Activated T-cell treated with anti-CD3 and anti-CD28 coated beads, Interleukin-2, amount 50 U/mL, for 48 hours (primary cell): ENCODE measurements around the gene WNT9B.
A peak's percentile ranks its signal among the peaks of the same experiment; 100 is the strongest.
"Not testable (repeated sequence)": the region's sequence is repeated elsewhere in the genome, so short reads cannot be mapped to it uniquely, and the experiment has no call there.

ENCODE experiments used
- DNase-seq, 2 experiments: peaks; one replicate each; pipeline ENCODE4 v3.0.0-alpha.2; 2020

WNT9B gene

GRCh38 chr17:46916623-46917022 lies 65.2 kb downstream of the WNT9B start:
- no peak for DNase-seq

GRCh38 chr17:46917041-46917440 lies 65.7 kb downstream of the WNT9B start:
- DNase-seq: no peak

GRCh38 chr17:46917516-46917915 lies 66.1 kb downstream of the WNT9B start:
- DNase-seq: no peak

GRCh38 chr17:46921962-46922361 lies 70.6 kb downstream of the WNT9B start:
- not testable (repeated sequence) for DNase-seq

DNA sequence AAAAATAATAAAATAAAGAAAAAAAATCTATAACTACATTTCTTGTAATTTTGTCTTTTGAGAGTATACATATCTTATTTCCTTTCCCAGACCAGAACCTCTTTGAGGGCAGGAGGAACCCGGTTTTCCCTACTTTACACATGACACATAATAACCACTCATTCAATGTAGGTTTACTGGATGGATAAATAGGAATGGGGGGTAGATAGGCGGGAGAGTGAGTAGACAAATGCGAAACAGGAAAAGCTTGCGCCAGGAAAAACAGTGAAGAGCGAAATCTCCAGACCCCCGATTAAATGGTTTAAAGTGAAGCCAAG lies 71.1 kb downstream of the WNT9B start:
- DNase-seq: no peak

DNA sequence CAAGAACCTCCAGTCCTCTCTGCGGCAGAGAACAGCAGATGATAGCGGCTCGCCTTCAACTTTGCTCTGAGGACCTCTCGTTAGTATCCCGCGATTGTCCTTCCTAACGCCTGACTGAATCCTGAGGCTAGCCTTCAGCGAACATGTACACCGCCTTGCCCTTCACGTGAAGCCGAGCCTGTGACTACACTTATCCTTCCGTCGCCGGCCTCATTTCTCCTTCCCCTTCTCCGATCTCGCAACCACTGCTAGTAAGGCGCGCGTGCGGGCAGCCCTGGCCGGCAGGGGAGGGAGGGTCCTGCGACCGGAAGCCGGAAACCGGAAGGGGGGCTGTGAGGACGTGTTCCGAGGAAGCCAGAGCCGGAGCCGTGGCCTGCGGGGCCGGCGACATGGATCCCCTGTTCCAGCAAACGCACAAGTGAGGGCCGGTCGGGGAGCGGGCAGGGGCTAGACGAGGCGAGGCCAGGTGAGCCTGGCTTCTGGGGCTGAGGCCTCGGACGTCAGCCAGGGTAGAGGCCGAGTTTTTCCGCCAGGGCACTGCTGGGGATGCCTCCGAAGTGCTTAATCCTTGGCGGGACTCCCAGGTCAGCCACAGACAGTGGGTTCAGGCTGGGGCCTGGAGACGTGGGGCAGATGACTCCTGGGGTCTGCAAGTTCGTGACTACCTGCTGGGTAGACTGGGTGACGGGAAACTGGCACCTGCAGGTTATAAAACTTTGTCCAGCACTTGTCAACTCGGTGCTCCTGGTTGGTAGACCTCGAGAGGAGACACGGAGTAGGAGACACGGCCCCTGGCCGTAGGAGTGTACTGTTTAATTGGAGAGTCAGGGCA lies 71.6 kb downstream of the WNT9B start, which contains the start of gene GOSR2:
Gene GOSR2 (plus strand): TSS at position 357 of the 832 bp plus-strand sequence. CDS start 33 bp downstream, at position 390.
- DNase-seq: peak; percentile 95

GRCh38 chr17:46925185-46925868 lies 73.9 kb downstream of the WNT9B start:
- no peak for DNase-seq

DNA sequence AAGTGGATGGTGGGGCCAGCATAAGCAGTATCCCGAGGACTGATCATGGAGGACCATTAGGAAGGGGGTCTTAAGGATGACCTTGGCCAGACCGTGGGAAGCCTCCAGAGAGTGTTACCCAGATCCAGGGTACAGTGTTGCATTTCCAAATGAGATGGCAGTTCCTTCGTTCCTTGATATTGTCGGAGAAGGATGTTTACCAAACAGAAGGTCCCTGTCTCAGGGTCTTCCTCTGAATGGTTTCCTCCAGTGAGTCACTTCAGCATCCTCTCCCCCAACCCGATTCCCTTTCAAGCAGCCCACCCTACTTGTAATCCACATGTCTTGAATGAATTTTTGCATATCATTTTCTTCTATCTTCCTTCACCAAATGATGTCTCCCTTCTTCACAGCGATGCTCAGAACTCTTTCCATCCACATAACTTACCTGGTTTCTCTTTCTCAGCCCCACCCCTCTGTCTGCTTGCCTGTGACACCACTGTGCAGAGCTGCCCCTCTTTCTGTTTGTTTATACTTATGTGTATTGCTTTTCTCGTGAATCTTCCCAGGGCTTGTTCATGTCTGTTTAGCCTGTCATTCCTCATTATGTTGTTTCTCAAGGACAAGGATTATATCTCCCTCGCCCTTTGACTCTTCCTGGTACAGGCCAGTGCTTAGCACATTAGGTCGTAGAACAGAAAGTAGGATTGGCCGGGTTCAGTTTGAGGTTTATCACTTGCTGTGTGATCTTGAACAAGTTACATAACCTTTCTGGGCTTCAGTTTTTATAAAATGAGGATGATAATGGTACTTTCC lies 77.3 kb downstream of the WNT9B start:
- no peak for DNase-seq

DNA sequence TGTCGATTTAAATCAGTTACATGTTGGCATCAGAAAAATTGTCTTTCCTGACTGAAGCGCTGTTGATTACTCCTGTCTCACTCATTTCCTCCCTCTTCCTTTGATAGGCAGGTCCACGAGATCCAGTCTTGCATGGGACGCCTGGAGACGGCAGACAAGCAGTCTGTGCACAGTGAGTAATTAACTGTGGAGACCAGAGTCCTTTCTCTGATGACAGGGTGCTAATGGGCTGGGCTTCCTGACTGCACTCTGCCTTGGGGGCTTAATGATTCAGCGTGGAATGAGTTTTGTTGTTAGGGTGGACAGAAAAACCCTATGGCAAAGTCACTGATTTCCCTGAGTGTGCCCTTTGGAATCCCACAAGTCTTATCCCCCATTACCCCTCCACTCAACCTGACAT lies 78.0 kb downstream of the WNT9B start:
- no peak for DNase-seq

DNA sequence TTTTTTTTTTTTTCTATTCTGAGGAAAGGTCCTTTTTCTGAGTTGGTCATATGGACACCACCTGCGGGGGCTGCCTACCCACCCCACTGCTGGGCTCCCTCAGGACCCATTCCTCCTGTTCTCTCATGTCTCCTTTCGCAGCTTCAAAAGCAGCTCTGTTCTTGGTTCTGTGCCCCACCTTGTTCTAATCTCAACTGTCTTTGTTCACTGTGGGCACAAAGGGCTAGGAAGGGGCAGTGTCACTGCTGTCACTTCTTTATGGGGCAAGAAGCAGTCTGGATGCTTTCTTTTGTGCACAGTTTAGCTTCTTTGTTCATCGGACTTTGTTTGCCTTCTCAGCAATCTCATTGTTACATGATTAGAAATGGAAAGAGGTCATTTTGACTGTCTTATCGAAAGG lies 78.7 kb downstream of the WNT9B start:
- DNase-seq: no peak

GRCh38 chr17:46931596-46931995 lies 80.2 kb downstream of the WNT9B start:
- no peak for DNase-seq

DNA sequence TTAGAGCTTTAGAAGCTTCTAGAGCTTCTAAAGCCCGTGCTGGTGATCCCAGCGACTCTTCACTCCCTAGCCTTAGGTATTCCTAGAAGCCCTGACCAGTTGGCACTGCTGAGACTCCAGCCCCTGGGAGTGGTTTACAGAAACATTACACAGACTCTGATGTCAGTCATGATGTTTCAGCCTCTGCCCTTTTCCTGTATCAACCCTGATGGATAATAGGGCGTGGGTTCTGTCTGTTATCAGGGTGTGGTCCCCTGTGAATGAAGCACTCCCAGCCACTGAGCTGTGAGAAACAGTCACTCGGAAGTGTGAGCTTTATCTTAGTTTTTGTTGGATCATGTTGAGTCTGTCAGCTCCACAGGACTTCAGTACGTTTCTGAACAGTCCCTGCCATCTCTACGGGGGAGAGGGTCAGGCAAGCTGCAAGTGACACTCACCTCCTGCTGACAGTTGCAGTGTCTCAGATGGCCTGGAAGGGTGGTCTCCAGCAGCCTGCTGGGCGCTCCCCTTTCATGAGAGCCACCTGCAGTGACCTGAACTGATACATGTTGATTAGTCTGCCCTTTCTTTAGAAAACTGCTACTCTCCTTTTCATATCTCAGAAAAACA lies 84.4 kb downstream of the WNT9B start:
- DNase-seq: no peak
